ENCODE results near the gene BABAM2.

The BABAM2 gene

GRCh38 chr2:28082131-28082530 is 191.6 kb downstream of the BABAM2 start:
- no peaks in the 10 kb centered on the region for H3K27me3 ChIP-seq (ENCODE audit: low read depth, low read length)
- H3K4me1 ChIP-seq (ENCODE audit: control insufficient read depth in 1 of 2, insufficient read depth in 2 of 2, low read length in 2 of 2) = peaks cover 0 to 6% of the 10 kb centered on the region in 2 donors
- no peak overlapping the region for H3K27ac ChIP-seq (ENCODE audit: low read length)
- no peaks in the 10 kb centered on the region for H3K9me3 ChIP-seq (ENCODE audit: control insufficient read depth in 1 of 2, low read length in 2 of 2)
- H3K36me3 ChIP-seq (ENCODE audit: control insufficient read depth in 1 of 2, insufficient read depth in 2 of 2, low read length in 2 of 2) = no peaks in the 10 kb centered on the region
- no peak overlapping the region for H3K4me3 ChIP-seq (ENCODE audit: low read depth in 1 of 2, low read length in 2 of 2)

DNA sequence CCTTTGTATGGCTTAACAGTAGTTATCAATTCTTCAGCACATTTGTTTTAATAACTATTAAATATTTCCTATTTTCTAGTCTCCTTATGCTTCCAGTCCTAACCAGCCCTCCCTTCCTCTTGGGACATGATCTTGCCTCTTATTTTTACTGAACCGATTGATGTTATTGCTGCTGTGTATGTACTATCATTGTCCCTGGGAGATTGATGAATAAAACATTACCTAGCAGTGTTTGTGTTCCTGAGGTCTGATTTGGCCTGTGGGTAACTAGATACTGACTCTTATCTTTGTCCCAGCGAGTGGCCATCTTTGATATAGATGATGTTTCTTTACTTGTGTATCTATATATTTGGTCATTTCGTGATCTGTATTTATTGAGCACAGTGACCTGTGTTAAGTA is 192.9 kb downstream of the BABAM2 start:
- Histone ChIP-seq H3K27ac (ENCODE audit: low read length) (no peak overlapping the region), H3K36me3 (ENCODE audit: control insufficient read depth in 1 of 2, insufficient read depth in 2 of 2, low read length in 2 of 2) (no peaks in the 10 kb centered on the region)

DNA sequence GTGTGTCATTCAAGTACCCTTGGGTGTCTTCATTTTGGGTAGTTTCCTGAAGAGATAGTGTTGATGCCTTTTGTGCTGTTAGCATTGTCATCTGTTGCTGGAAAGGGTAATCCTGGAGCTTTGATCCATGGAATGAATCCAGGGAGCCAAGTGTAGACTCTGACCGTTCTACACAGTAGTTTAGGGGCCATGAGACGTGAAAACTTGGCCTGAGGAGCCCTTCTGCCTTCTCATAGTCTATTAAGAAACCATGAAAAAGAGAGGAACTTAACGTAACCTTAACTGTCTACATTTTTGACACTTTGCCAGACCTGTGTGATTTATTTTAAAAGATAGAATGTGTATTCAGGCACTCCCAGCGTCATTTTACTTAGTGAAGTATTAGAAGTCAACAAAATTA is 194.0 kb downstream of the BABAM2 start:
- H3K27ac ChIP-seq (ENCODE audit: low read length) = no peak overlapping the region
- H3K4me3 ChIP-seq (ENCODE audit: low read depth in 1 of 2, low read length in 2 of 2) = no peak overlapping the region
- H3K4me1 ChIP-seq (ENCODE audit: control insufficient read depth in 1 of 2, insufficient read depth in 2 of 2, low read length in 2 of 2) = peaks cover 0 to 6% of the 10 kb centered on the region in 2 donors
- no peaks in the 10 kb centered on the region for H3K9me3 ChIP-seq (ENCODE audit: control insufficient read depth in 1 of 2, low read length in 2 of 2)
- H3K36me3 ChIP-seq (ENCODE audit: control insufficient read depth in 1 of 2, insufficient read depth in 2 of 2, low read length in 2 of 2) = no peaks in the 10 kb centered on the region
- no peaks in the 10 kb centered on the region for H3K27me3 ChIP-seq (ENCODE audit: low read depth, low read length)

More for the DNA sequence above, 192.9 kb downstream of the BABAM2 start:
- H3K9me3 ChIP-seq (ENCODE audit: control insufficient read depth in 1 of 2, low read length in 2 of 2) = no peaks in the 10 kb centered on the region
- H3K4me1 ChIP-seq (ENCODE audit: control insufficient read depth in 1 of 2, insufficient read depth in 2 of 2, low read length in 2 of 2) = peaks cover 0 to 6% of the 10 kb centered on the region in 2 donors
- H3K4me3 ChIP-seq (ENCODE audit: low read depth in 1 of 2, low read length in 2 of 2) = no peak overlapping the region
- no peaks in the 10 kb centered on the region for H3K27me3 ChIP-seq (ENCODE audit: low read depth, low read length)

- H3K4me3 ChIP-seq (ENCODE audit: low read depth in 1 of 2, low read length in 2 of 2) = no peak overlapping the region
- H3K36me3 ChIP-seq (ENCODE audit: control insufficient read depth in 1 of 2, insufficient read depth in 2 of 2, low read length in 2 of 2) = no peaks in the 10 kb centered on the region
- H3K27me3 ChIP-seq (ENCODE audit: low read depth, low read length) = no peaks in the 10 kb centered on the region
- peaks cover 0 to 5% of the 10 kb centered on the region in 2 donors for H3K4me1 ChIP-seq (ENCODE audit: control insufficient read depth in 1 of 2, insufficient read depth in 2 of 2, low read length in 2 of 2)
- H3K9me3 ChIP-seq (ENCODE audit: control insufficient read depth in 1 of 2, low read length in 2 of 2) = no peaks in the 10 kb centered on the region
- H3K27ac ChIP-seq (ENCODE audit: low read length) = no peak overlapping the region
Observed at GRCh38 chr2:28085201-28085600, 194.7 kb downstream of the BABAM2 start.

DNA sequence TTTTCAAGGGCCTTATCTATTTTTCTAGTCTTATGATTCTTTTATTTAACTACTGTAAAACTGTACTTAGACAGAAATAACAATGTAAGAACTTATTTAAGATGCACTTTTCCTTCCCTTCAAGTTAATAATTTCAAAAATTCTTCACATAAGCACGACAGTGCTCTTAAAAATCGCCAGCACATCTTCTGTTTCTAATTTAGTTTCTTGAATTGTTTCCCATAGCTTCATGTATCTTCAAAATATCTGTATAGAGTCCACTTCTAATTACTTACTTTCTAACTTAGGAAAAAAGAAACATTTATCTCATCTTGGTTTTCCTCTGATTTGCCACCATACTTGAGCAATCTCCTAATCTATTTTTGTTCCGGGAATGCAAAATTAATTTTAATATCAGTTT is 196.1 kb downstream of the BABAM2 start:
- H3K4me1 ChIP-seq (ENCODE audit: control insufficient read depth in 1 of 2, insufficient read depth in 2 of 2, low read length in 2 of 2) = no peaks in the 10 kb centered on the region
- no peaks in the 10 kb centered on the region for H3K9me3 ChIP-seq (ENCODE audit: control insufficient read depth in 1 of 2, low read length in 2 of 2)
- no peak overlapping the region for H3K27ac ChIP-seq (ENCODE audit: low read length)

GRCh38 chr2:28088970-28089369 is 198.4 kb downstream of the BABAM2 start:
- no peaks in the 10 kb centered on the region for H3K27me3 ChIP-seq (ENCODE audit: low read depth, low read length)
- no peaks in the 10 kb centered on the region for H3K9me3 ChIP-seq (ENCODE audit: control insufficient read depth in 1 of 2, low read length in 2 of 2)
- no peaks in the 10 kb centered on the region for H3K4me1 ChIP-seq (ENCODE audit: control insufficient read depth in 1 of 2, insufficient read depth in 2 of 2, low read length in 2 of 2)
- H3K36me3 ChIP-seq (ENCODE audit: control insufficient read depth in 1 of 2, insufficient read depth in 2 of 2, low read length in 2 of 2) = no peaks in the 10 kb centered on the region
- no peak overlapping the region for H3K4me3 ChIP-seq (ENCODE audit: low read depth in 1 of 2, low read length in 2 of 2)
- H3K27ac ChIP-seq (ENCODE audit: low read length) = no peak overlapping the region

More for the DNA sequence above, 196.1 kb downstream of the BABAM2 start:
- H3K36me3 ChIP-seq (ENCODE audit: control insufficient read depth in 1 of 2, insufficient read depth in 2 of 2, low read length in 2 of 2) = no peaks in the 10 kb centered on the region
- no peaks in the 10 kb centered on the region for H3K27me3 ChIP-seq (ENCODE audit: low read depth, low read length)
- H3K4me3 ChIP-seq (ENCODE audit: low read depth in 1 of 2, low read length in 2 of 2) = no peak overlapping the region

GRCh38 chr2:28089486-28089885 is 199.0 kb downstream of the BABAM2 start:
- no peaks in the 10 kb centered on the region for H3K4me1 ChIP-seq (ENCODE audit: control insufficient read depth in 1 of 2, insufficient read depth in 2 of 2, low read length in 2 of 2)
- H3K36me3 ChIP-seq (ENCODE audit: control insufficient read depth in 1 of 2, insufficient read depth in 2 of 2, low read length in 2 of 2) = no peaks in the 10 kb centered on the region
- no peak overlapping the region for H3K27ac ChIP-seq (ENCODE audit: low read length)
- no peak overlapping the region for H3K4me3 ChIP-seq (ENCODE audit: low read depth in 1 of 2, low read length in 2 of 2)
- H3K9me3 ChIP-seq (ENCODE audit: control insufficient read depth in 1 of 2, low read length in 2 of 2) = no peaks in the 10 kb centered on the region
- no peaks in the 10 kb centered on the region for H3K27me3 ChIP-seq (ENCODE audit: low read depth, low read length)

DNA sequence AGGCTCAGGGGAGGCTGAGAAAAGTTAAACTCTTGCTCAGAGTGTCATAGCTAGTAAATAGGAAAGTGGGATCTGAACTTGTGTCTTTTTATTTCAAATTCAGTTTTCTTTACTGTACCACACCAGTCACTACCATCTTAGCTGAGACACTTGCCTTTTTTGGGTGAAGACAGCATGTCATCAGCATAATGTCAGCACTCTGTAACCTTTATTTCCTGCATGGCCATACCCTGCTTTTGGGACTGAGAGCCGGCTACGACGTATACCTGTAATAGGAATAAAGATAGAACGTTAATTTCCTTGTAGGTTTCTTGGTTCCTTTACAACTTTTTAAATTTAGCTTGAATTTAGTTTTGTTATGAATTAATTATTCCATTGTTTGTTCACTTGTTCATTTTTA is 202.8 kb downstream of the BABAM2 start:
- Histone ChIP-seq H3K9me3 (ENCODE audit: control insufficient read depth in 1 of 2, low read length in 2 of 2) (no peaks in the 10 kb centered on the region), H3K27ac (ENCODE audit: low read length) (no peak overlapping the region), H3K36me3 (ENCODE audit: control insufficient read depth in 1 of 2, insufficient read depth in 2 of 2, low read length in 2 of 2) (no peaks in the 10 kb centered on the region), H3K4me3 (ENCODE audit: low read depth in 1 of 2, low read length in 2 of 2) (no peak overlapping the region), H3K4me1 (ENCODE audit: control insufficient read depth in 1 of 2, insufficient read depth in 2 of 2, low read length in 2 of 2) (no peaks in the 10 kb centered on the region), H3K27me3 (ENCODE audit: low read depth, low read length) (no peaks in the 10 kb centered on the region)

DNA sequence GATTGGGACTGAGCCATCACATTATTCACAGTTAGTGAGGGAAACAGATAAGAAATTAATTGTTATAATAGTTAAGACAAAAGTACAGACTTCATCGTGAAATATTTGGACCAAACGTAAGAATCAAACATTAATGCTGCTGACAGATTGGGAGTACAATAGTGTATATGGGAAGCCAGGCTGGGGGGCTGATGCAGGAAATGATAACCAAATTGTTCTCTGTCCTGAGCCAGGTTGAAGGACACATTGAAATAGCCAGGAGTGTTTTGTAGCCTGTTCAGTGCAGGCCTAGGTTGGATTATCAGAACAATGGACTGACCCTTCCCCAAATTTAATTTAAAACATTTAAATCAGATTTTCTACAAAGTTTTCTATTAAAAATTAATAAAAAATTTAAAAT is 203.2 kb downstream of the BABAM2 start:
- Histone ChIP-seq H3K27ac (ENCODE audit: low read length) (no peak overlapping the region), H3K9me3 (ENCODE audit: control insufficient read depth in 1 of 2, low read length in 2 of 2) (no peaks in the 10 kb centered on the region), H3K27me3 (ENCODE audit: low read depth, low read length) (no peaks in the 10 kb centered on the region), H3K4me1 (ENCODE audit: control insufficient read depth in 1 of 2, insufficient read depth in 2 of 2, low read length in 2 of 2) (no peaks in the 10 kb centered on the region), H3K4me3 (ENCODE audit: low read depth in 1 of 2, low read length in 2 of 2) (no peak overlapping the region), H3K36me3 (ENCODE audit: control insufficient read depth in 1 of 2, insufficient read depth in 2 of 2, low read length in 2 of 2) (no peaks in the 10 kb centered on the region)

- Histone ChIP-seq H3K4me1 (ENCODE audit: control insufficient read depth in 1 of 2, insufficient read depth in 2 of 2, low read length in 2 of 2) (no peaks in the 10 kb centered on the region), H3K9me3 (ENCODE audit: control insufficient read depth in 1 of 2, low read length in 2 of 2) (no peaks in the 10 kb centered on the region), H3K36me3 (ENCODE audit: control insufficient read depth in 1 of 2, insufficient read depth in 2 of 2, low read length in 2 of 2) (no peaks in the 10 kb centered on the region), H3K27me3 (ENCODE audit: low read depth, low read length) (no peaks in the 10 kb centered on the region), H3K27ac (ENCODE audit: low read length) (no peak overlapping the region), H3K4me3 (ENCODE audit: low read depth in 1 of 2, low read length in 2 of 2) (no peak overlapping the region)
Observed at GRCh38 chr2:28094739-28095138, 204.2 kb downstream of the BABAM2 start.

- H3K27me3 ChIP-seq (ENCODE audit: low read depth, low read length) = no peaks in the 10 kb centered on the region
- no peaks in the 10 kb centered on the region for H3K4me1 ChIP-seq (ENCODE audit: control insufficient read depth in 1 of 2, insufficient read depth in 2 of 2, low read length in 2 of 2)
- H3K9me3 ChIP-seq (ENCODE audit: control insufficient read depth in 1 of 2, low read length in 2 of 2) = no peaks in the 10 kb centered on the region
- H3K36me3 ChIP-seq (ENCODE audit: control insufficient read depth in 1 of 2, insufficient read depth in 2 of 2, low read length in 2 of 2) = no peaks in the 10 kb centered on the region
- H3K27ac ChIP-seq (ENCODE audit: low read length) = no peak overlapping the region
- H3K4me3 ChIP-seq (ENCODE audit: low read depth in 1 of 2, low read length in 2 of 2) = no peak overlapping the region
Observed at GRCh38 chr2:28095622-28096021, 205.1 kb downstream of the BABAM2 start.

DNA sequence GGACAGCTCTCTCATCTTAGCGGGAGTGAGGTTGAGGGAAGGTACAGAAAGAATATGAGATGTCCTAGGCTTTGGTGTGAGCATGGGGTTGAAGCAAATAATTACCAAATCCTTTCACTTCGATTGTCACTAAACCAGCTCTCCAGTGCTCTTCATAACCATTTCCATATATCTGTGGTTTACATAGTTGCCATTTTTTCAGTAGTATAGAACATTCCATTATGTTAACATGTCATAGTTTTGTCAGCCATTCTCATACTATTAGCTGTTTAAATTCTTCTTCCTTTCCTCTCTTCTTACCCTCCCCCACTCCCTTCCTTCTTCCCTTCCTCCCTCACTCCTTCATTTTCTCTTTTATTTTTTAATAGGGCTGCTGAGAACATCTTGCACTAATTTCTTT is 205.9 kb downstream of the BABAM2 start:
- Histone ChIP-seq H3K27ac (ENCODE audit: low read length) (no peak overlapping the region), H3K4me1 (ENCODE audit: control insufficient read depth in 1 of 2, insufficient read depth in 2 of 2, low read length in 2 of 2) (no peaks in the 10 kb centered on the region), H3K27me3 (ENCODE audit: low read depth, low read length) (no peaks in the 10 kb centered on the region), H3K4me3 (ENCODE audit: low read depth in 1 of 2, low read length in 2 of 2) (no peak overlapping the region), H3K9me3 (ENCODE audit: control insufficient read depth in 1 of 2, low read length in 2 of 2) (no peaks in the 10 kb centered on the region), H3K36me3 (ENCODE audit: control insufficient read depth in 1 of 2, insufficient read depth in 2 of 2, low read length in 2 of 2) (no peaks in the 10 kb centered on the region)

All from muscle layer of duodenum (tissue), 2 donors.